ENCODE results near the gene ITIH5. TPM values are rescaled to one million over a fixed set of nuclear protein-coding genes. Genes with fewer than 3 reads are reported as not detected.
A peak's percentile ranks its signal among the peaks of the same experiment; 100 is the strongest.
"Not testable (repeated sequence)": the region's sequence is repeated elsewhere in the genome, so short reads cannot be mapped to it uniquely, and the experiment has no call there.

ITIH5 gene
- total RNA-seq: 1.5 and 2.3 TPM in 2 replicates
- long read RNA-seq, full-length matches to known transcripts: 4 of 6 reads
- long read RNA-seq, partial matches to known transcripts: 2 of 6 reads
- long read RNA-seq, other reads (novel, unspliced or antisense): 0 of 6 reads

- TF ChIP-seq, protein P1, sequence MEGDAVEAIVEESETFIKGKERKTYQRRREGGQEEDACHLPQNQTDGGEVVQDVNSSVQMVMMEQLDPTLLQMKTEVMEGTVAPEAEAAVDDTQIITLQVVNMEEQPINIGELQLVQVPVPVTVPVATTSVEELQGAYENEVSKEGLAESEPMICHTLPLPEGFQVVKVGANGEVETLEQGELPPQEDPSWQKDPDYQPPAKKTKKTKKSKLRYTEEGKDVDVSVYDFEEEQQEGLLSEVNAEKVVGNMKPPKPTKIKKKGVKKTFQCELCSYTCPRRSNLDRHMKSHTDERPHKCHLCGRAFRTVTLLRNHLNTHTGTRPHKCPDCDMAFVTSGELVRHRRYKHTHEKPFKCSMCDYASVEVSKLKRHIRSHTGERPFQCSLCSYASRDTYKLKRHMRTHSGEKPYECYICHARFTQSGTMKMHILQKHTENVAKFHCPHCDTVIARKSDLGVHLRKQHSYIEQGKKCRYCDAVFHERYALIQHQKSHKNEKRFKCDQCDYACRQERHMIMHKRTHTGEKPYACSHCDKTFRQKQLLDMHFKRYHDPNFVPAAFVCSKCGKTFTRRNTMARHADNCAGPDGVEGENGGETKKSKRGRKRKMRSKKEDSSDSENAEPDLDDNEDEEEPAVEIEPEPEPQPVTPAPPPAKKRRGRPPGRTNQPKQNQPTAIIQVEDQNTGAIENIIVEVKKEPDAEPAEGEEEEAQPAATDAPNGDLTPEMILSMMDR (IDR thresholded peaks at IDR 0.05; ENCODE audit: unreplicated experiment): no peak
- peak within 1 kb of the TSS; percentile 80 for H3K4me3 Mint-ChIP-seq (ENCODE audit: low read depth)
- H3K4me1 Mint-ChIP-seq (ENCODE audit: low read depth): peaks cover 10% of the 10 kb centered on the region
- H3K9me3 Mint-ChIP-seq (ENCODE audit: low read depth): no peaks in the 10 kb centered on the region
- H3K27ac Mint-ChIP-seq: peak within 1 kb of the TSS; percentile 29
- DNase-seq (ENCODE audit: low spot score, unreplicated experiment): peak; percentile 16
- H3K27me3 Mint-ChIP-seq: peaks cover 65% of the 10 kb centered on the region
- no peaks in the 10 kb centered on the region for H3K36me3 Mint-ChIP-seq (ENCODE audit: insufficient read depth)
Observed at GRCh38 chr10:7666253-7667023, at the start of gene ITIH5. Gene ITIH5 (minus strand): TSS chr10:7666966. CDS start chr10:7666892, 74 bp downstream.

- DNase-seq (ENCODE audit: low spot score, unreplicated experiment): no peak
- H3K4me3 Mint-ChIP-seq (ENCODE audit: low read depth): no peak overlapping the region
- peaks cover 3% of the 10 kb centered on the region for H3K27me3 Mint-ChIP-seq
- H3K36me3 Mint-ChIP-seq (ENCODE audit: insufficient read depth): peaks cover 1% of the 10 kb centered on the region
- H3K9me3 Mint-ChIP-seq (ENCODE audit: low read depth): peaks cover 4% of the 10 kb centered on the region
- no peak overlapping the region for H3K27ac Mint-ChIP-seq
- H3K4me1 Mint-ChIP-seq (ENCODE audit: low read depth): no peaks in the 10 kb centered on the region
- TF ChIP-seq, protein P1 (IDR thresholded peaks at IDR 0.05; ENCODE audit: unreplicated experiment): no peak
Observed at GRCh38 chr10:7715515-7715914, 48.7 kb upstream of the ITIH5 start.

GRCh38 chr10:7711075-7711474 lies 44.3 kb upstream of the ITIH5 start:
- not testable (repeated sequence) for H3K36me3 Mint-ChIP-seq (ENCODE audit: insufficient read depth); H3K27ac Mint-ChIP-seq; H3K4me3 Mint-ChIP-seq (ENCODE audit: low read depth); H3K27me3 Mint-ChIP-seq; DNase-seq (ENCODE audit: low spot score, unreplicated experiment); H3K9me3 Mint-ChIP-seq (ENCODE audit: low read depth)
- H3K4me1 Mint-ChIP-seq (ENCODE audit: low read depth): peaks cover 17% of the 10 kb centered on the region

DNA sequence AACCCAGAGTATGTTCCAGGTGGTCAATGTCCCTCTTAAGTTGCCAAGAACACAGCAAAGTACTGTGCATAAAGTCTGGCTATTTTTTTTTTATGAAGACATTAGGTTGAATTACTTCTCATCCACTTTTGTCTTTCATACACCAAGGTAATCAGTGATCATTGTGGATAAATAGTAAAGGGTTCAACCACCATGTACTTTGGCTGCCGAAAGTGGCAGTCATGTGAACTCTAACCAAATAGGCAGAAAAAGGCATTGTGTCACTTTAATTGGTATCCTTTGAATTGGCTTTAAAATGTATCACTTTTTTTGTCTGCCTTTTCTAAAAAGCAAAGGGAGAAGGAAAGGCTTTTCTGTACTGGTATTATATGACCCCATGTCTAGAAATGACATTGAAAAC lies 43.7 kb upstream of the ITIH5 start:
- peaks cover 1% of the 10 kb centered on the region for H3K36me3 Mint-ChIP-seq (ENCODE audit: insufficient read depth)
- no peak overlapping the region for H3K4me3 Mint-ChIP-seq (ENCODE audit: low read depth)
- no peaks in the 10 kb centered on the region for H3K27me3 Mint-ChIP-seq
- DNase-seq (ENCODE audit: low spot score, unreplicated experiment): no peak
- peaks cover 4% of the 10 kb centered on the region for H3K9me3 Mint-ChIP-seq (ENCODE audit: low read depth)
- TF ChIP-seq, protein P1 (IDR thresholded peaks at IDR 0.05; ENCODE audit: unreplicated experiment): no peak
- H3K27ac Mint-ChIP-seq: no peak overlapping the region
- peaks cover 20% of the 10 kb centered on the region for H3K4me1 Mint-ChIP-seq (ENCODE audit: low read depth)

DNA sequence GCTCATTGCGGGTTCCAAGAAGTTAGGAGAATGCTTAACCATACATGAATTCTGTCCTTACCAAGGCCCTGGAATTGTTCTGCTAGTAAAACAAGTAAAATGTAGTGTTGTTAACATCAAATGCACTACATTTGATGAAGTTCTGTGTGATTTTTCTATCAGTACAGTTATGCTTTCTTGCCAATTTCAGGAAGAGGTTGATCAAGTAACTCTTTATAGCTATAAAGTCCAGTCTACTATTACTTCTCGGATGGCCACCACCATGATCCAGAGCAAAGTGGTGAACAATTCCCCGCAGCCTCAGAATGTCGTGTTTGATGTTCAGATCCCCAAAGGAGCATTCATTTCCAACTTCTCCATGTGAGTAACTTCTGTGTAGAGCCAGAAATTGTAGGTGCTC lies 42.1 kb upstream of the ITIH5 start:
- TF ChIP-seq, protein P1 (IDR thresholded peaks at IDR 0.05; ENCODE audit: unreplicated experiment): no peak
- Mint-ChIP-seq H3K36me3 (ENCODE audit: insufficient read depth) (no peaks in the 10 kb centered on the region), H3K27me3 (no peaks in the 10 kb centered on the region), H3K4me1 (ENCODE audit: low read depth) (peaks cover 26% of the 10 kb centered on the region), H3K4me3 (ENCODE audit: low read depth) (no peak overlapping the region), H3K9me3 (ENCODE audit: low read depth) (peaks cover 4% of the 10 kb centered on the region), H3K27ac (no peak overlapping the region)
- DNase-seq (ENCODE audit: low spot score, unreplicated experiment): no peak
